Keratinocyte (primary cell): Measurements from ENCODE around the gene TMPRSS3. TPM values are rescaled to one million over a fixed set of nuclear protein-coding genes. Genes with fewer than 3 reads are reported as not detected.

Experiments used
- DNase-seq: peaks from one replicate; pipeline ENCODE4 v3.0.0-alpha.2; 2011; ENCODE audit warnings: low read depth, missing footprints, low spot score
- FAIRE-seq: peaks from 2 replicates; lab custom pipeline; 2011; peaks lifted over from hg19 to GRCh38; lab: Jason Lieb, UNC
- H2AFZ ChIP-seq: 2 replicates; pipeline ENCODE4 v1.6.0; 2012; ENCODE audit warnings: low read length, control low read depth, inconsistent platforms; ENCODE audit not compliant: control insufficient read depth
- H3K27ac ChIP-seq: 2 replicates; pipeline ENCODE4 v1.5.1; 2011; ENCODE audit warnings: low read length; ENCODE audit not compliant: control insufficient read depth, insufficient read depth
- H3K27me3 ChIP-seq: 3 replicates; pipeline ENCODE4 v1.6.0; 2011; ENCODE audit warnings: low read length; ENCODE audit not compliant: control insufficient read depth, insufficient read depth; ENCODE audit errors: extremely low read depth
- H3K36me3 ChIP-seq, 2 experiments: 2 replicates in 1 of 2; 3 replicates in 1 of 2; pipeline ENCODE4 v1.5.1; 2011; ENCODE audit warnings: low read length in 2 of 2, mild to moderate bottlenecking in 1 of 2; ENCODE audit not compliant: control insufficient read depth in 2 of 2, insufficient read depth in 2 of 2; ENCODE audit errors: extremely low read depth in 1 of 2
- H3K4me1 ChIP-seq: 3 replicates; pipeline ENCODE4 v1.5.1; 2011; ENCODE audit warnings: low read length; ENCODE audit not compliant: control insufficient read depth, insufficient read depth; ENCODE audit errors: extremely low read depth
- H3K4me2 ChIP-seq: 3 replicates; pipeline ENCODE4 v1.6.0; 2011; ENCODE audit warnings: low read depth, low read length; ENCODE audit not compliant: control insufficient read depth, insufficient read depth; ENCODE audit errors: extremely low read depth
- H3K4me3 ChIP-seq, 3 experiments: fragments of 200-600 bp in 1 of 3; sonication (generic) in 1 of 3; 2 replicates in 2 of 3; 3 replicates in 1 of 3; pipeline ENCODE4 v1.5.1; 2011 to 2016; ENCODE audit warnings: low read length in 3 of 3, mild to moderate bottlenecking in 3 of 3, control low read depth in 2 of 3, inconsistent platforms in 1 of 3, low read depth in 1 of 3, mixed read lengths in 1 of 3, mixed run types in 1 of 3, moderate library complexity in 1 of 3; ENCODE audit not compliant: control insufficient read depth in 2 of 3, insufficient read depth in 2 of 3; ENCODE audit errors: extremely low read depth in 1 of 3
- H3K79me2 ChIP-seq: 2 replicates; pipeline ENCODE4 v1.6.0; 2012; ENCODE audit warnings: low read length; ENCODE audit not compliant: control insufficient read depth, insufficient read depth
- H3K9ac ChIP-seq: 3 replicates; pipeline ENCODE4 v1.6.0; 2011; ENCODE audit warnings: low read length; ENCODE audit not compliant: control insufficient read depth, insufficient read depth; ENCODE audit errors: extremely low read depth
- H3K9me1 ChIP-seq: 3 replicates; pipeline ENCODE4 v1.6.0; 2011; ENCODE audit warnings: low read length; ENCODE audit not compliant: control insufficient read depth, insufficient read depth; ENCODE audit errors: extremely low read depth
- H3K9me3 ChIP-seq: 2 replicates; pipeline ENCODE4 v1.5.1; 2012; ENCODE audit warnings: low read depth, low read length; ENCODE audit not compliant: control insufficient read depth
- H4K20me1 ChIP-seq: 3 replicates; pipeline ENCODE4 v1.6.0; 2011; ENCODE audit warnings: low read length; ENCODE audit not compliant: control insufficient read depth, insufficient read depth; ENCODE audit errors: extremely low read depth
- CTCF ChIP-seq, 3 experiments: IDR thresholded peaks in 1 of 3; conservative IDR thresholded peaks in 1 of 3; optimal IDR thresholded peaks in 1 of 3; 2 replicates in 2 of 3; 3 replicates in 1 of 3; pipeline versions ENCODE3 to v1.5.1; 2011; ENCODE audit warnings: low read length in 3 of 3, mild to moderate bottlenecking in 3 of 3, moderate library complexity in 2 of 3, control low read depth in 1 of 3, inconsistent platforms in 1 of 3; ENCODE audit not compliant: insufficient read depth in 2 of 3; ENCODE audit errors: extremely low read depth in 1 of 3
- EZH2 ChIP-seq: IDR thresholded peaks from one replicate; pipeline ENCODE4 v1.6.1; 2012; ENCODE audit warnings: inconsistent platforms, mild to moderate bottlenecking, low read length, moderate library complexity
- dilution Hi-C: fragments of 300-500 bp; cut with MboI; formaldehyde crosslinking; loops from one replicate; pipeline ENCODE4 v1.7.0; 2020; ENCODE audit warnings: low sequenced_read_pairs; ENCODE audit not compliant: extremely low pct_ligation_motif_present
- polyA plus RNA-seq, 5 experiments: library from polyadenylated mRNA; depleted of rRNA in 3 of 5; stranded (reverse) in 3 of 5; stranded (forward) in 1 of 5; unstranded in 1 of 5; fragments of >200 nt; gene quantifications; 1 replicate in 1 of 5; 2 replicates in 3 of 5; 3 replicates in 1 of 5; pipeline versions ENCODE4 v1.2.1 to v1.2.3, GENCODE V29; 2011 to 2012; ENCODE audit warnings: missing spikeins in 2 of 5, low read depth in 1 of 5, low replicate concordance in 1 of 5

The TMPRSS3 gene
- polyA plus RNA-seq, 1 donor (not counting 4 experiments of a cell fraction or from before 2014, with no cell fraction given): not detected

GRCh38 chr21:42387843-42388340 lies 8.0 kb downstream of the TMPRSS3 start:
- DNase-seq (no peak), FAIRE-seq (no peak)
- Histone ChIP-seq H3K27ac (no peak overlapping the region), H3K9ac (no peak overlapping the region), H3K4me2 (no peak overlapping the region), H4K20me1 (no peaks in the 10 kb centered on the region), H3K27me3 (peaks cover 5% of the 10 kb centered on the region), H3K9me1 (no peaks in the 10 kb centered on the region), H3K4me3 (no peak overlapping the region), H3K79me2 (no peaks in the 10 kb centered on the region), H3K9me3 (no peaks in the 10 kb centered on the region), H2AFZ (no peak overlapping the region), H3K4me1 (no peaks in the 10 kb centered on the region), H3K36me3 (no peaks in the 10 kb centered on the region)
- dilution Hi-C loops: no loop called here
- TF ChIP-seq EZH2: no peak
- no peak for TF ChIP-seq CTCF (optimal IDR thresholded peaks at IDR 0.05 in 1 of 3, IDR thresholded peaks at IDR 0.05 in 1 of 3, conservative IDR thresholded peaks at IDR 0.05 in 1 of 3; ENCODE audit: extremely low read depth in 1 of 3, insufficient read depth in 2 of 3, low read length in 3 of 3)

- Histone ChIP-seq H2AFZ (no peak overlapping the region), H3K4me3 (no peak overlapping the region), H3K27me3 (peaks cover 5% of the 10 kb centered on the region), H4K20me1 (no peaks in the 10 kb centered on the region), H3K9me3 (no peaks in the 10 kb centered on the region), H3K9ac (no peak overlapping the region), H3K4me2 (no peak overlapping the region), H3K27ac (no peak overlapping the region), H3K4me1 (no peaks in the 10 kb centered on the region), H3K9me1 (no peaks in the 10 kb centered on the region), H3K79me2 (no peaks in the 10 kb centered on the region), H3K36me3 (no peaks in the 10 kb centered on the region)
- dilution Hi-C loops: no loop called here
- DNase-seq (no peak), FAIRE-seq (no peak)
- TF ChIP-seq CTCF (optimal IDR thresholded peaks at IDR 0.05 in 1 of 3, IDR thresholded peaks at IDR 0.05 in 1 of 3, conservative IDR thresholded peaks at IDR 0.05 in 1 of 3; ENCODE audit: extremely low read depth in 1 of 3, insufficient read depth in 2 of 3, low read length in 3 of 3): no peak
- TF ChIP-seq EZH2: no peak
Measured at GRCh38 chr21:42387164-42387563, 8.7 kb downstream of the TMPRSS3 start.
